BJ (cell line): Measurements from ENCODE around the gene PARD3B. TPM values are rescaled to one million over a fixed set of nuclear protein-coding genes. Genes with fewer than 3 reads are reported as not detected.
A peak's percentile ranks its signal among the peaks of the same experiment; 100 is the strongest.

ENCODE experiments used
- CTCF ChIA-PET: fragments of 350-600 bp; formaldehyde crosslinking; extraction: SDS; loops from one replicate; lab custom pipeline; 2021; ENCODE audit warnings: antibody characterized with exemption, inconsistent platforms; lab: Yijun Ruan, JAX
- POLR2A ChIA-PET: fragments of 300-600 bp; sonication (Branson Sonifier 250); formaldehyde crosslinking; extraction: SDS; loops from one replicate; lab custom pipeline; 2021; ENCODE audit warnings: antibody characterized with exemption; lab: Charles Lee
- DNase-seq: peaks from one replicate; pipeline ENCODE4 v3.0.0-alpha.2; 2011; ENCODE audit warnings: low read depth
- H3K27me3 ChIP-seq: 2 replicates; pipeline ENCODE4 v1.6.0; 2011; ENCODE audit warnings: low read length; ENCODE audit not compliant: control insufficient read depth, insufficient read depth
- H3K36me3 ChIP-seq: 2 replicates; pipeline ENCODE4 v1.5.1; 2011; ENCODE audit warnings: low read length; ENCODE audit not compliant: control insufficient read depth, insufficient read depth
- H3K4me3 ChIP-seq: 2 replicates; pipeline ENCODE4 v1.5.1; 2011; ENCODE audit warnings: low read depth, mild to moderate bottlenecking, control low read depth, low read length
- polyA plus RNA-seq: library from polyadenylated mRNA; depleted of rRNA; stranded (reverse); fragments of >200 nt; gene quantifications from 2 replicates; pipeline ENCODE4 v1.2.3, GENCODE V29; 2011
- TF ChIP-seq, protein P1 (sequence below): IDR thresholded peaks from 2 replicates; pipeline ENCODE4 v1.5.1; 2011; ENCODE audit warnings: low read depth, mild to moderate bottlenecking, control low read depth, inconsistent platforms, low read length, moderate library complexity; ENCODE audit not compliant: insufficient read depth

Gene PARD3B
- polyA plus RNA-seq, 1 experiment: 7.1 TPM

DNA sequence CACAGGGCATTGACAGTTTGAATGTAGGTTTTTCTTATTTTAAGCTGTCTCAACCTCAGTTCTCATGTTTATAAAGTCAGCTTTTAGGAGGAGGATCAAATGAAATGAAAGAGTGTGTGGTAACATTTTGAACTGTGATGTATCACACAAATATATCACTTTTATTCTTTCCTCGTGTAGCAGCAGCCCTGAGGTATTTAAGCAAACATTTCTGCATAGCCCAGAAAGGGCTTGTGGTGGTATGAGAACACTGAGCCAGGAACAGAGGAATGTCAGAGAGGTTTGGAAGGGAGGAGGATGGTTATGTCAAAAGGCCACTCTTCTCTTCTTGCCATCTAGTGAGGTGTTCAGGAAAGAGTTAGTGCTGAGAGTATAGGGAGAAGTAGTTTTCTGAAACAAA is 150.2 kb downstream of the PARD3B start:
- H3K4me3 ChIP-seq: no peak overlapping the region
- ChIA-PET POLR2A (interaction anchor here (0.6 kb wide), 2 partner anchors 11 to 439 kb away, joined by 3 to 8 read pairs; no protein-coding TSS in a partner anchor), CTCF (interaction anchor here (0.8 to 1.6 kb wide), 6 partner anchors 10 to 984 kb away, joined by 3 to 5 read pairs (median 3); no protein-coding TSS in a partner anchor)
- DNase-seq: peak; percentile 53
- no peaks in the 10 kb centered on the region for H3K27me3 ChIP-seq
- no peaks in the 10 kb centered on the region for H3K36me3 ChIP-seq
- TF ChIP-seq, protein P1, sequence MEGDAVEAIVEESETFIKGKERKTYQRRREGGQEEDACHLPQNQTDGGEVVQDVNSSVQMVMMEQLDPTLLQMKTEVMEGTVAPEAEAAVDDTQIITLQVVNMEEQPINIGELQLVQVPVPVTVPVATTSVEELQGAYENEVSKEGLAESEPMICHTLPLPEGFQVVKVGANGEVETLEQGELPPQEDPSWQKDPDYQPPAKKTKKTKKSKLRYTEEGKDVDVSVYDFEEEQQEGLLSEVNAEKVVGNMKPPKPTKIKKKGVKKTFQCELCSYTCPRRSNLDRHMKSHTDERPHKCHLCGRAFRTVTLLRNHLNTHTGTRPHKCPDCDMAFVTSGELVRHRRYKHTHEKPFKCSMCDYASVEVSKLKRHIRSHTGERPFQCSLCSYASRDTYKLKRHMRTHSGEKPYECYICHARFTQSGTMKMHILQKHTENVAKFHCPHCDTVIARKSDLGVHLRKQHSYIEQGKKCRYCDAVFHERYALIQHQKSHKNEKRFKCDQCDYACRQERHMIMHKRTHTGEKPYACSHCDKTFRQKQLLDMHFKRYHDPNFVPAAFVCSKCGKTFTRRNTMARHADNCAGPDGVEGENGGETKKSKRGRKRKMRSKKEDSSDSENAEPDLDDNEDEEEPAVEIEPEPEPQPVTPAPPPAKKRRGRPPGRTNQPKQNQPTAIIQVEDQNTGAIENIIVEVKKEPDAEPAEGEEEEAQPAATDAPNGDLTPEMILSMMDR: no peak

DNA sequence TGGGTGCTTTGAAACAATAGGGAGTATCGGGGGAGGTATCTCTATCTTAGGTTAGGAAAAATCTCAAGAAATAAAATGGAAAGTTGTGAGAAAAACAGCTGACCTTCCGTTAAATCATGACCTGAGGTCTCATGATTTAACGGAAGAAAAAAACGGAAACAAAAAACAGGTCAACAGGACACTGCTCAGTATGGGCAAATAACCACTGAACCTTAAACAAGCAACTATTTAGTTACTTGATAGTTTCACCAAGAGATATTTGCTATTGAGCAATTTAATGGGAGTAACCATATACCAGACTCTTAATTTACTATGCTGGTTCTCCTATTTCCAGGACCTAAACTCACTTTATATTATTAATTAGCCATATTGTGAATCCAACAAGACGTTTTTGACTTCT is 150.8 kb downstream of the PARD3B start:
- TF ChIP-seq, protein P1: no peak
- H3K36me3 ChIP-seq: no peaks in the 10 kb centered on the region
- H3K4me3 ChIP-seq: no peak overlapping the region
- ChIA-PET CTCF (no interaction called here), POLR2A (no interaction called here)
- no peak for DNase-seq
- no peaks in the 10 kb centered on the region for H3K27me3 ChIP-seq

DNA sequence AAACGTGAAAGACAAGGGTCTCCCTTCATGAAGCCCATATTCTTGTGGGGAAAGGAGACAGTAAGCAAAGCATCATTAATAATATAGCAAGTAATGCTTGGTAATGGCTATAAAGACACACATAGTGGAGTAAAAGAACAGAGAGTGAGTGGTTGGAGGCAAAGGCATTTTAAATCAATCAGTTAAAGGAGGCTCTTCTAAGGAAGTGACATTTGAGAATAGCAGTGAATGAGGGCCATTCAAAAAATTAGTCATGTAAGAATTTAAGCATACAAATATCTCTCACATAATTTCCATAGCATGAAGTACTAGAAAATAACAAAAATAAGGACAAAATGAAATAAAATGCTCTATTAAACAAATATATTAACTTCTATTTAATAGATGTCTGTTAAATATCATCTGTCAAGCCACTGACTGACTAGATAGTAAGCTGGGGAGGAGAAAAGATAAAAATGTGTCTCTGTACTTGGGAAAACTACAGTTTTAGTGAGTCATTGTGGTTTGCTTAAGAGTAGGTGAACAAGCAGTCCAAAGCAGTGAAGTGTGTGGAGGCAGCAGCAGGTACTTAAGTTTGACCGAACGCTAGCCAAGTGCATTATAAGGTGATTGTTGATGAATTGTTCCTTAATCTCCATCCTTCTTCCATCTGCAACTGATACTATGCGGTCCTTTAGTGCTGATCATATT is 160.1 kb downstream of the PARD3B start:
- no peak for DNase-seq
- H3K4me3 ChIP-seq: no peak overlapping the region

DNA sequence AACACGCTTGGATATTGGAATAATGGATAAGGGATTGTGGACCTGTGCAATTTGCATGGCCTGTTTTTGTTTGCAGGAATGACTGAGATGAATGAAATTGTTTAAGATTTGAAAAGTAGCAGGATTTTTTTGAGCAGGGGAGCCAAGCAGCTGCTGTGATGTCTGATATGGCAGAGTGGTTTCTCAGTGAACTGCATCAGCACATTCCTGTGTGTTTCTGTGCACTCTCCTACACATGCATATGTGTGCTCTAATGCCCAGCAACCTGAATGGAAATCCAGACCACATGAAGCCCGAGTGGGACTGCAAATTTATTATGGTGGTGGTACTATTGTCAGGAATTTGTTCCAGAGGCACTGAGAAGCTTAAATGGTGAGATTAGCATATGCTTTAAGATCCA is 161.7 kb downstream of the PARD3B start:
- no peaks in the 10 kb centered on the region for H3K27me3 ChIP-seq
- DNase-seq: no peak
- no peak overlapping the region for H3K4me3 ChIP-seq
- ChIA-PET CTCF (no interaction called here), POLR2A (no interaction called here)
- H3K36me3 ChIP-seq: no peaks in the 10 kb centered on the region
- TF ChIP-seq, protein P1: no peak

More for the DNA sequence above, 160.1 kb downstream of the PARD3B start:
- TF ChIP-seq, protein P1: no peak
- POLR2A ChIA-PET: no interaction called here
- Histone ChIP-seq H3K36me3 (no peaks in the 10 kb centered on the region), H3K27me3 (no peaks in the 10 kb centered on the region)
- CTCF ChIA-PET: no interaction called here

DNA sequence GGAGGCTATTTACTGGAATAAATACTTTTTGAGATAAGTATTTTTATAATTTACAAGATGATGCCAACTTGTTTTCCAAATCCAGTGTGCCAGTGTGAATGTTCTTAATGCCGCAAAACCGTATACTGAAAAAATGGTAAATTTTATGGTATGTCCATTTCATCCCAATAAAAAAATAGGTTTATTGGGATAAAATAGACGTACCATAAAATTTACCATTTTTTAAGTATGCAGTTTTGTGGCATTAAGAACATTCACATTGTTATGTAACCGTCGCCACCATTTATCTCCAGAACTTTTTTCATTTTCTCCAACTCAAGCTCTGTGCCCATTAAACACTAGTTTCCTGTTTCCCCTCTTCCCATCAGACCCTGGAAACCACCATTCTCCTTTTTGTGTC is 167.9 kb downstream of the PARD3B start:
- H3K4me3 ChIP-seq: no peak overlapping the region
- ChIA-PET POLR2A (no interaction called here), CTCF (no interaction called here)
- H3K36me3 ChIP-seq: no peaks in the 10 kb centered on the region
- DNase-seq: no peak
- TF ChIP-seq, protein P1: no peak
- H3K27me3 ChIP-seq: no peaks in the 10 kb centered on the region
